NCI-H146 treated with DMSO at 0.1 percent for 48 hours (cell line): ENCODE results near the gene PRDM12.

ENCODE experiments used
- DNase-seq: peaks from one replicate; lab custom pipeline; 2025; ENCODE audit not compliant: unreplicated experiment; lab: John Stamatoyannopoulos, UW

Gene PRDM12

DNA sequence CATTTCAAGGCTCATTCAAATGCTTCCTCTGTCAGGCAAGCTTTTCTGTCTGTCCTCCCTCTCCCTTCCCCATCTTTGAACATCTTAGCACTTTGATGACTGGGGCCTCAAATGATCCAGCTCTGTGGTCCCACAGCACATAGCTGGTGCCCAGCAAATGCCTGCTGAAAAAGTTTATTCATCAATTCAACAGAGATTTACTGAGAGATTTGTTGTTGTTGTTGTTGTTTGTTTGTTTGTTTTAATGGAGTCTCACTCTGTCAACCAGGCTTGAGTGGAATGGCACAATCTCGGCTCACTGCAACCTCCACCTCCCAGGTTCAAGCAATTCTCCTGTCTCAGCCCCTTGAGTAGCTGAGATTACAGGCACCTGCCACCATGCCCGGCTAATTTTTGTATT is 23.2 kb downstream of the PRDM12 start:
- no peak for DNase-seq

DNA sequence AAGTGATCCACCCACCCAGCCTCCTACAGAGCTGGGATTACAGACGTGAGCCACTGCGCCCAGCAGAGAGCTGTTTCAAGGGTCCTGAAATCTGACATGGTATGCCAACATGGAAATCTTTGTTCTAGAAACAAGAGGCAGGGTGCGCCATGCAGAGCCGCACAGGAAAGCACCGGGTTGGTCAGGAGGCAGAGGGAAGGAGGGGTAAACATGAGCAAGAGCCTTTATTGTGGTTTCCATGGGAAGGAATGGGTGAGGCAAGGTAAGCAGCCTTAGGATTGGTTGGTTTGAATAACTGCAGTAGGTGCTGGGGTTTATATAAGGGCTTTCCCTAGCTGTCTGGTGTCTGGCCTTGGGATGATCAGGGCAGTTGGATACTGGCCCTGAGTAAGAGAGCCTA is 23.7 kb downstream of the PRDM12 start:
- no peak for DNase-seq

DNA sequence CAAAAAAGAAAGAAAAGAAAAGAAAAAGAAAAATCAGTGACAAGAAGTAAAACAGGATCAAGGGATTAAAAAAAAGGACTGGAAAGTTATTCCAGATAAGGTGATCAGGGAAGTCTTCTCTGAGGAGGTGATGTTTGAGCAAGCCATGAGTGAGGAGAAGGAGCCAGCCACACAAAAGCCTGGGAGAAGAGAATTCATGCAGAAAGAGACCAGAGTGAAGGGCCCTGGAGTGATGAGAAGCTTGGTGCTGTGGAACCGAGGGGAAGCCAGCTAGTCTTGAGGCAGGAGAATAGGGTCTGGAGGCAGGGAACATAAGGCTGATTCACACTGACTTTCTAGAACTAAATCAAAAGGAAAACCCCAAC is 25.2 kb downstream of the PRDM12 start:
- no peak for DNase-seq

DNA sequence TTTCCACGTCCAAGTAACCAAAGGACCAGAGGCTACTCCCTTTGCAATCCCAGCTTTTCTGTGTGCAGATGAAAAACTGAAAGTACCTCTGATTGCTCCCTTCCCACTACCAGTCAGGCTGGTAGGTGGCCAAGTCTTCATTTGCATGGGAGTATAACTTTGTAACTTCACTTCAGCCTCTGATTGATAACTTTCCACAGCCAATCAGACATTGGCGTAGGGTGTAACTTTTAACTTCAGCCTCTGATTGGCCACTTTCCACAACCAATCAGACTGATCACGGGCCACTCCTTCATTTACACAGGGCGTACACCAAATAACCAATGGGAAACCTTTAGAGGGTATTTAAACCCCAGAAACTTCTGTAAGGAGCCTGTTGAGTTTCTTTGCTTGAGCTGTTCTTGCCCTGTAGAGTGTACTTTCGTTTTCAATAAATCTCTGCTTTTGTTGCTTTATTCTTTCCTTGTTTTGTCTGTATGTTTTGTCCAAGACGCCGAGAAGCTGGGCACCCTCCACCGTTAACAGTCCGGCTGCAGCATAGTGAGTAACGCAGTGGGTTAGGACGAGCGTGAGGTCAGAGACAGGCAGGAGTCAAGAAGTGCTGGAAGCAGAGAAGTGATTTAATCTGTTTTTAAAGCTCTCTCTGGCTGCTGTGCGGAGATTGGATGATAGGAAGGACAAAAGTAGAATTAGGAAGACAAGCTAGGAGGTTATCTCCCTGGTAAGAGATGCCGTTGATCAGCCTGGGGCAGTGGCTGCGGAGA is 25.7 kb downstream of the PRDM12 start:
- DNase-seq: peak; percentile 19

DNA sequence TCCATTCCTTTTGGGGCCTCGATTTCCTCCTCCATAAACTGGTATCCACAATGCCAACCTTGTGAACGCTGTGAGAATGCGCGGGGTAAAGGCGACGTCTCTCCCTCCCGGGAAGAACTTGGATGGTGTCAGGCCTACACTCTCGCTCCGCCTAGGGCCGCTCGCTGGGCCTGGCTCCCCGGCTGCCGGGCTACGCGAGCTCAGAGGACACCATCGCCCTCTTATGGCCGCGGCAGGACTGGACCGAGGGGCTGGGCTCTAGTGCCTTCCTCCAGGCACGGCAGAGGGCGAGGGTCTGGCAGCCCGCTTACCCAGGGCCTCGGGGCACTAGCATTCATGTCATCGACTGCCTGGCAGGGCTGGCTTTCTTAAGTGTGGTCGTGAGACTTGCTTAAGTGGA is 27.9 kb downstream of the PRDM12 start:
- no peak for DNase-seq

DNA sequence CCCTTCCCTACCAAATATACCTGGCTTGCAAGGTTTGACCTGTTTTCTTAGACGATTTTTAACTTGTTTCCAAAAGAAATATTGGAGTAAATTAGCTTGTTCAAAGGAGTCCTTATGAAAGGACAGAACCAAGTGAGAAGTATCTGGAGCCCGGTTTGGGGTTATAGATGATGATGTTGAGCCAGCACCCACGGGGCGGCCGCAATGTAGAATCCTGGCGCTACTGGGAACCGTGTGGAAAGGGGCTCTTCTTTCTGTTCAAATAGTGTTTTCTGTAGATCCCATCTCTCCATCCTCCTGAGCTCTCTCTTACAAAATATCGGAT is 28.7 kb downstream of the PRDM12 start:
- no peak for DNase-seq

DNA sequence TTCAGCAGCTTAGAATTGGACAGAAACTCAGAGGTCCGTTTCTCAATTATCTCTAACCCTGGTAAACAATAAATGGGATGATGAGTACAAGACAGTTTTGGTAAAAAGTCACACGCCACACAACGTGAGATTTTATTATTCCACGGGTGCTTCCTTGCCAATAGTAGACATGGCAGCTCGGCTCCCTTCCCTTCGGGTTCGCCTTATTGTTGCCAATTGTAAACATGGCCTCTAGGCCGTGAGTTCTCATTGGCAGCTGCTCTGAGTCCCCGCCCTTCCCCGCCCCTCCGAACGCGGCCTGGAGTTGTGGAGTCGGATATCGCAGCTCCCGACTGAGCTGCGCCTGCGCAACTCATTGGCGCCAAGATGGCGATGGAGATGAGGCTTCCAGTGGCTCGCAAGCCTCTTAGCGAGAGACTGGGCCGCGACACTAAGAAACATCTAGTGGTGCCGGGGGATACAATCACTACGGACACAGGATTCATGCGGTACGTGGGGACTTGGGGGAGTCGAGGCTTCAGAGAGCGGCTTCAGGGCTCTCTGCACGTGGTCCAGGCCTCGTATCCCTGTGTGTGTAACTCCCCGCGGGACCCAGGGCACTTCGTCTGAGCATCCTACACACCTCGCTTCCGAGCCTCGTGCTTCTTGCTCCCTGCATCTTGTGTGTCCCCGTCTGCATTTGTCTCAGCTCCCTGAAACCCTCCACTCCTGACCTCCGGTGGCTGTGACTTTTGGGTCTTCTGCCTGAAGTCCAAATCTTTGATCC is 29.2 kb downstream of the PRDM12 start, which contains the start of gene EXOSC2:
EXOSC2 (plus strand) TSS at position 355 of the 766 bp plus-strand sequence; CDS start at position 367, 12 bp downstream.
- DNase-seq: peak; percentile 84

DNA sequence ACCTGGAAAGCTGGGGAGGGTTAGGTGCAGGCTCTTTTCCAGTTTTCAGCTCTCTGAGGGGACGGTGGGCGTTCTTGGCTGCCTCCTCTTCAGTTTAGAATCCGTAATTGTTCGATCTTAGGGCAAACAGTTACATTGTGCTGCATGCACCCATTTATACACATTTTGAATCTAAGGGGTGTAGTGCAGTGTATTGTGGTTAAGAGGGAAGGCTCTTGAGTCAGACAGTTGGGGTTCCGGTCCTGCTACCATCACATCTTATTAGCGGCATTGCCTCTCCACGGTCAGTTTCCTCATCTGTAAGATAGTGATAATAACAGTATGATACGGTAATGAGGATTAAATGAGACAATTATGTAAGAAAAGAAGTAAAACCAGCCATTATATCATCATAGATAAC is 29.8 kb downstream of the PRDM12 start:
- DNase-seq: no peak

DNA sequence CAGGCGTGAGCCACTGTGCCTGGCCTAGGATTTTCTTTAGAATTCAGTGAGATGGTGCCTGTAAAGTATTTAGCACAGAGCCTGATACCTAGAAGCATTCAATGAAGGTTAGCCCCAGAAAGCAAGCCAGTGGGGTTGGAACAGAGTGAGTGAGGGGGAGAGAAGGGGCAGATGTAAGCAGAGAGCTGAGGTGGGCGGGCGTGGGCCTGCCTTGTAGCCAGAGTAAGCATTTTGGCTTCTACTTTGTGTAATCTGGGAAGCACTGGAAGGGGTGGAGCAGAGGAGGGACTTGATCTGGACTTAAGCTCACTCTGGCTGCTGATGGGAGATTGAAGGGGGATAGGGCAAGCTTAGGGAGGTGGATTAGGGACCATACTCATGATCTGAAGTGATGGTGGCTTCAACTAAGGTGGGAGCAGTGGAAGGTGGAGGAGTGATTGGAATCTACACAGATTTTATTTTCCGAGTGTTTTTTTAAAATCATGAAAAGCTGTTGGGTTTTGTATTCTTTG is 31.8 kb downstream of the PRDM12 start:
- DNase-seq: no peak

DNA sequence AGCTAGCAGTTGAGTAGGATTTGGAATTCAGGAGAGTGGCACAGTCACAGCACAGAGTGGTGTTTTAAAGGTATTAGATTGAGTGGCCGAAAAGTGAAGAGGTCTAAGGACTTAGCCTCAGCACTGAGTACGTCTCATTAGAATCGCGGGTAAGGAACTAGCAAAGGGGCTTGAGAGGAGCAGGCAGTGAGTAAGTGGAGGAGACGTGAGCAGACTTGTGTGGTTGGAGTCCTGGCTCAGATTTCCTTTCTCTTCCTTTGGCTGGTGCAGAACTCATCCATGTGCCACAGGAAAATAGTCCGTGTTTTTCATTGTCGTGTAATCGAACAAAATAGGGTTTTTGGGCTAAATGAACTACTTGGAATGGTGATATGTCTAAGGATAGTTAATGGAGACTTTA is 32.6 kb downstream of the PRDM12 start:
- no peak for DNase-seq

DNA sequence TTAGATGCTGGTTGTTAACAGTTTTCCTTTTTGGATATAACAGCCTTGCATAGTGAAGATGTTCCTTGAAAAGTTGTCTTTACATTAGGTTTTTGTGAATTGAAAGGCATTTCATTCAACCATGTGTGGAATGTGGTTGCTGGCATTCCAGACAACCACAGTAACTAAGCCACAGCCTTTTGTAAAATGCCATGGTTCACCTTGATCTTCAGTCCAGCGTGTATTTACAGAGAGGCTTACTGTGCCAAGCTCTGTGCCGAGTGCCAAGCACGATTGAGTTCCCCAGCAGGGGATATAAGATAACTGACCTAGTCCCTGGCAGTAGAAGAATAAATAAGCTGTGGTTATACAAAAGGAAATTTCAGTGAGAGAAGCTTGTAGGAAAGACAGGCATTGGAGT is 34.1 kb downstream of the PRDM12 start:
- DNase-seq: no peak

DNA sequence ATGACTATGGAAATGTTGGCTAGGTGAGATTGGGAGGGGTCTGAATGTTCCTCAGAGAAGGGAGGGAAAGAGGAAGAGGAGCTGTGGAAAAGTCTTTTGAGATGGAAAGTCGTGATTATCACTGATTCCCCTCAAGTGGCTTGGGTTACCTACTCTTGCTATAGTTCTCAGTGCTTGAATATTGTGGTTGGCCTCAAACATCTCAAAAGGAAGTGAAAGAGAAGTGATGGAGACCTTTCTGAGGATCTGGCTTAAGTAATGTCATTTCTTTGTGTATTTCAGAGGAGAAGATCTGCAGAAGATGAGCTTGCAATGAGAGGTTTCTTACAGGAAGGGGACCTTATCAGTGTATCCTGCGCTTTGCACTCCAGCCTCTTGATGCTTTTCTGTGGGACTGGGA is 34.7 kb downstream of the PRDM12 start:
- DNase-seq: no peak

DNA sequence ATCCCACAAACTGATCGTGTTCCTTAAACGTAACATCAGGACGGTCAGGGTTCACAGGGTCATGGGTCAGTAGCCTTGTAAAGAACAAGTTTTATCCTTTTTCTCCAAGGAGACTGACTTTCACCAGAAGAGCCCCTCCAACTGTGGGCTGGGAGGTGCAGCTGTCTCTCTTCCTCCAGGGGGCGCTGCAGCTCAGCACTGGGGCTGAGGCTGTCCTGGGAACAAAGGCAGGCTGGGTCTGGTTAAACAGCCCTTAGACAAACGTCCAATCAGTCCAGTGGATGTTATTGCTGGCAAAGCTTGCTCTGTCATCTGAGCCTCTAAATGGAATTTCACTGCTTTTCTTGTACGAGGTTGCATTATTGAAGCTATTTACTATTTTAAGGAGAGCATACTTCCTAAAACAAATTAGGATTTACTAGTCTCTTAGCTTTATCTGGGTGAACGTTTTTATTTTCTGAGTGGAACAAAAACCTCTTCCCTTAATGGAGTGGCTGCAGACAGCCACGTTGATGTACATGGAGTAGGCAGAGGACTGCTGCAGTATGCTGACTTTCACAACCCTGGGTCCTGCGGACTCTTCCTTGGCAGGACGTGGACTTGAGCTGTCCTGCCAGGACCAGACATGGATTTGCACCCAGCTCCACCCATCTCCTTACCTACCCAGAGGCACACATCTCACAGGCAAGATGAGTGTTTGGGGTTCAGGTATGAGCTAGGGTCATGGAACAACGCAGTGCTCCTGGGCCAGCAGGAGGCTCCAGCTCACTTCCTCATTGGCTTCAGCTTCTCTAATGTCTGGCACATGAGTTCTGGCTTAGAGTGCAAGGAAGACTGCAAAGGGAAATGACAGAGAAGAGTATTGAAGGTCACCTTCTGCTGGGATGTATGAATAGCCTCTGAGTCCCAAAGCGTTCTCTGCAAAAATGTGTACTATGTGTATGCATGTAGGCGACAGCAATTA is 36.9 kb downstream of the PRDM12 start:
- DNase-seq: peak; percentile 29

DNA sequence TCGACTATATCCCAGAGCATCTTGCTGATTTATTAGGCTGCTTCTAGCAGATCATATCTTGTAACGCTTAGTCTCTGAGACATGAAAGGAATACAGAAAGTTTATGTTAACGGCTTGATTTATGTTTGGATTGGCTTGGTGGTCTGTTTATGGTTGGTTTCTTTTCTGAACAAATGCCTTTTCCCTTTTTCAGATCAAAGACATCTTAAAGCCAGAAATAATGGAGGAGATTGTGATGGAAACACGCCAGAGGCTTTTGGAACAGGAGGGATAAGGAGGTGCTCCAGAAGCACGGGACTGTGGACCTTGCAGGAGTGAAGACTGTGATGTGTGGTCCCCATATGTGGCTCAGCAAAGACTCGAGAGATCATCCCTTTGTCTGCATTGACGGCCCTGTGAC is 39.1 kb downstream of the PRDM12 start:
- no peak for DNase-seq

DNA sequence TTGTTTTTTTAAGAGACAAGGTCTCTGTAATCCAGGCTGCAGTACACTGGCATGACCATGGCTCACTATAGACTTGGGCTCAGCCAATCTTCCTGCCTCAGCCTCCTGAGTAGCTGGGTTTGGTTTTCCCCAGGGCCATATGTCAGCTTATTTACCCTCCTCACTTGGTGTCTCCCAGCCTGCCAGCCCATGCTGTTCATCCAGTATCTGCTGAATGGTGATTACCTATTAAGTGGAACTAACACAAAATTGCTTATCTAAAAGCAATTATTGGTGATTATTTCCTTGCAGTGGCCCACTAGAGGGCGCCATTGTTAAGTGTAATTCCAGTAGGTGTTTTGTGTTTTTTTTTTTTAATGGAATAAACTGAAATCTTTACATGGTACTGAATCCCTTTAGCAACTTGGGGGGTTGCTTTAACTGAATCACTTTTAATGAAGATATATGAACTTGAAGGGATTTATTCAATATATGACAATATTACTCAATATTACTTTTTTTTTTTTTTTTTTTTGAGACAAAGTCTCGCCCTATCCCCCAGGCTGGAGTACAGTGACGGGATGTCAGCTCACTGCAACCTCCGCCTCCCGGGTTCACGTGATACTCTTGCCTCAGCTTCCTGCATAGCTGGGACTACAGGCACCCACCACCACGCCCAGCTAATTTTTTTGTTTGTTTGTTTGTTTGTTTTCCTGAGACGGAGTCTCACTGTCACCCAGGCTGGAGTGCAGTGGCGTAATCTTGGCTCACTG is 43.0 kb downstream of the PRDM12 start:
- DNase-seq: peak; percentile 60

DNA sequence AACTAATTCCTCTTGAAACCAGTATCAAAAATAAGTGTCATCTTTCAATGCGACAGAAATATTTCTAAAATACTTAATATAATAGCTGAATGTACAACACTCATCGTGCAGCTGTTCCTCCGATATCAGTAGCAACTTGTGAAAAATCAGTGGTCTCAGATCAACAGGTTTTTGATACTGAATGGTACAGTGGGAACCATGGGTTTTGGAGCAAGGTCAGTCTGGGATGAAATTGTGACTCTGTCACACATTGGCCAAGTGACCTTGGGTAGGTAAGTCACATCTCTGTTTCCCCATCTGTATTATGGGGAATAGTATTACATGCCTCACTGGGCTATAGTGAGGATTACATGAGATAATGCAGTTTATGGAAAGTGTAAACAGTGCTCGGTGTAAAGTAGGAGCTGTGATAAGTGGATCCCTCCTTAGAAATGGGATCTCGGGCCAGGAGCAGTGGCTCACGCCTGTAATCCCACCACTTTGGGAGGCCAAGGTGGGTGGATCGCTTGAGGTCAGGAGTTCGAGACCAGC is 46.5 kb downstream of the PRDM12 start:
- DNase-seq: no peak

DNA sequence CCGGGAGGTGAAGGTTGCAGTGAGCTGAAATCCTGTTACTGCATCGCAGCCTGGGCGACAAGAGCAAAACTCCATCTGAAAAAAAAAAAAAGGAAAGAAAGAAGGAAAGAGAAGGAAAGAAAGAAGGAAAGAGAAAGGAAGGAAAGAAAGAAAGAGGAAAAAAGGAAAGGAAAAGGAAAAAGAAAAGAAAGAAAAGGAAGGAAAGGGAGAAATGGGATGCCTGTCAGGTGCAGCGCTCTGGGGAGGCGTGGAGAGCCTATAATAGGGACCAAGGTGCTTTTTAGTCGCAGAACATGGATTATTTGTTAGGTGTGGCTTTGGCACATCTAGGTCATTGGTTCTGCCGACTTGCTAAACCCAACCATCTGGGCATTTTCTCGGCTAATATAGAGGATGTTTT is 47.1 kb downstream of the PRDM12 start:
- DNase-seq: no peak

DNA sequence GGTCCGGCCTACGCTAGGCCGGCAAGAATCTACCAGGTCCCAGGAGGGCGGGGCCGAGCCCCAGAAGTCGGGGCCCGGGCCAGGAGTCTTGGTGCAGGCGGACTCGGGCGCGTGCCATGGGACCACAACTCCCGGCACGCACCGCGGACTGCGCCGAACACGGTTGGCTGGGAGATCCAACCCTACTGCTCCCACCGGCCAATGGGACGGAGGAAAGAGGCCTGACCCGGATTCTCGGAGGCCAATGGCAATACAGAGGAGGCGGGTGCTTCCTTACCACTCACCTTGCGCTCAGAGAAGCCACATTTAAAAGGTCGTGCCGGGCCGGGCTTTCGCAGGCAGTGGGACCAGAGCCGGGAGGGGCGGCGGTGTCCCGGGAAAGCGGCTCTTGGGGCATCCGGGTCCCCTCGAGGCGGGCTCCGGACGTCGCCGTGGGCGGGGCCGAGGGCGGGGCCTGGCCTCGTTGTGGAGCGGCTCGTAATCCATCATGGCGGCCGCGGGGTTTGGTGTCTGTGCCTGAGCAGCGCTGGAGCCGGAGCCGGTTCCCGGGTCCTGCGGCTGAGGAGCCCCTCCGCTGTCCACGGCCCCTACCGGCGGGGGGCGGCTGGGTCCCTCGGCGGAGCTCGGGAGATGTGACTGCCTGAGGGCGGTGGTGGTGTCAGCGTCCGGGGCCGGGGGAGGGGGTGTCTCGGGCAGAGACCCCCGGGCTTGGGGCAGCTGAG is 48.3 kb downstream of the PRDM12 start:
- peak; percentile 83 for DNase-seq

DNA sequence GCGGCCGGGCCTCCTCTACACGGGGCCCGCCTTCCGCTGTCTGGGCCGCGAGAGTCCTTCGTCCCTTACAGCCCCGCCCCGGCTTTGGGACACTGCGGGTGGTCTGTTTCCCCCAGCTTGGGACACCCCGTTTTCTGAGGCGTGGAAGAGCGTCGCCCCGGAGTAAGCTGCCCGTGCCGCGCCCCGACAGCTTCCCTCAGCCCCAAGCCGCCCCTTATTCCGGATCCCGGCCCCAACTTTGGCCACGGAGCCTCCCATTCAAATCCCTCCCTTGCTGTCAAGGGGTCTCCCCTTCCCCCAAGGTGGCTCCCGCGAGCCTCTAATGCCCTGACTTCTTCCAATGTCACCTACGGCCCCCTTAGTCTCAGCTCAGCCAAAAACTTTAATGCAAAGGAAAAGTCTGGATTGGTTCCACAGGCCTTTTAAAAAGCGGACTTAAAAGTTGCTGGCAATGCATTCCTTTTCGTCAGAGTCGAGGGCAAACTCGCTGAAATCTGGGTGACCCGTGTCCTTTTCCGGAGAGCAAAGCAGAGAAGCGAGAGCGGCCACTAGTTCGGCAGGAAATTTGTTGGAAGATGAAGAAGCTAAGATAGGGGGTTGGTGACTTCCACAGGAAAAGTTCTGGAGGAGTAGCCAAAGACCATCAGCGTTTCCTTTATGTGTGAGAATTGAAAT is 49.0 kb downstream of the PRDM12 start:
- no peak for DNase-seq
